Measurements from ENCODE around the gene CDC14A.

GRCh38 chr1:100396651-100397050 is 44.3 kb downstream of the CDC14A start:
- TF ChIP-seq CTCF (conservative IDR thresholded peaks at IDR 0.05; ENCODE audit: low read length) (peak; percentile 37), EZH2phosphoT487 (IDR thresholded peaks at IDR 0.05; ENCODE audit: borderline replicate concordance, low read depth, low read length) (no peak)
